Fibroblast of skin of left quadriceps (primary cell): Measurements from ENCODE around the gene PFAS.

Experiments used
- DNase-seq, 2 experiments: peaks; one replicate each; pipeline ENCODE4 v3.0.0-alpha.2; 2013; ENCODE audit warnings: low read depth in 2 of 2

Gene PFAS

DNA sequence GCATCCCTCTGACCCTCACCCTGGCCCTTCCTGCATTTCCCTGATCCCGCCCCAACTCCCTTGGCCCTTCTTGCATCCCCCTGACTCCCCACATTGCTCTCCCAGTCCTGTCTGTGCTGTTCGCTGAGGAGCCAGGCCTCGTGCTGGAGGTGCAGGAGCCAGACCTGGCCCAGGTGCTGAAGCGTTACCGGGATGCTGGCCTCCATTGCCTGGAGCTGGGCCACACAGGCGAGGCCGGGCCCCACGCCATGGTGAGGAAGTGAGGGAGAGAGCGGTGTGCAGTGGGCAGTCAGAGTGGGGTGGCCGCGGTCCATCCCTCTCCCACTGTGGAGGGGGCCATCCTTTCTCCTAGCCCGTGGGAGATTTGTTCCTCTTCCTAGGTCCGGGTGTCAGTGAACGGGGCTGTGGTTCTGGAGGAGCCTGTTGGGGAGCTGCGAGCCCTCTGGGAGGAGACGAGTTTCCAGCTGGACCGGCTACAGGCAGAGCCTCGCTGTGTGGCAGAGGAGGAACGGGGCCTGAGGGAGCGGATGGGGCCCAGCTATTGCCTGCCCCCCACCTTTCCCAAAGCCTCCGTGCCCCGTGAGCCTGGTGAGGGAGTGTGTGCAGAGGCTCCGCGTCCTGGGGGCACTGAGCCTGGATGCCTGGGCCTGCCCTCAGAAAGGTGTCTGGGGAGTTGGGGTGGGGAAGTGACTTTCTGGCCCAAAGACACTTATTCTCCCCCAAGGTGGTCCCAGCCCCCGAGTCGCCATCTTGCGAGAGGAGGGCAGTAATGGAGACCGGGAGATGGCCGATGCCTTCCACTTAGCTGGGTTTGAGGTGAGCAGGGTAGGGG is 17.8 kb downstream of the PFAS start:
- DNase-seq: no peak

DNA sequence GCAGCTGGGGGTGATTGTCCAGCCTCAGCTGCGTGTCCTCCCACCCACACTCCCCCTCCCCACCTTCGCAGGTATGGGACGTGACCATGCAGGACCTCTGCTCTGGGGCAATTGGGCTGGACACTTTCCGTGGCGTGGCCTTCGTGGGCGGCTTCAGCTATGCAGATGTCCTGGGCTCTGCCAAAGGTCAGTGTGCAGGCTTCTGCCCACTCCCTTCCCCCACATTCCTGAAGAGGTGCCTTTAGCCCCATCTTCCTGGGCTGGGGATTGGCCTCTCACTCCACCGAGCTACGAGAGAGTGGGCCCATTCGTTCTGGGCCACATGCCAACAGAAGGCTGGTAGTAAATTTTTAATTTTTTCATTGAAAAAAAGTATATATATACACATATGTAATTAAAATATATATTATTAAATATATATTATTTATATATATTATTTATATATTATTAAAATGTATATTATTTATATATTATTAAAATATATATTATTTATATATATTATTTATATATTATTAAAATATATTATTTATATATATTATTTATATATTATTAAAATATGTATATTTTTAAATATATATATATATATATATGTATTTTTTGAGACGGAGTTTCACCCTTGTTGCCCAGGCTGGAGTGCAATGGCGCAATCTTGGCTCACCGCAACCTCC is 18.5 kb downstream of the PFAS start:
- no peak for DNase-seq

DNA sequence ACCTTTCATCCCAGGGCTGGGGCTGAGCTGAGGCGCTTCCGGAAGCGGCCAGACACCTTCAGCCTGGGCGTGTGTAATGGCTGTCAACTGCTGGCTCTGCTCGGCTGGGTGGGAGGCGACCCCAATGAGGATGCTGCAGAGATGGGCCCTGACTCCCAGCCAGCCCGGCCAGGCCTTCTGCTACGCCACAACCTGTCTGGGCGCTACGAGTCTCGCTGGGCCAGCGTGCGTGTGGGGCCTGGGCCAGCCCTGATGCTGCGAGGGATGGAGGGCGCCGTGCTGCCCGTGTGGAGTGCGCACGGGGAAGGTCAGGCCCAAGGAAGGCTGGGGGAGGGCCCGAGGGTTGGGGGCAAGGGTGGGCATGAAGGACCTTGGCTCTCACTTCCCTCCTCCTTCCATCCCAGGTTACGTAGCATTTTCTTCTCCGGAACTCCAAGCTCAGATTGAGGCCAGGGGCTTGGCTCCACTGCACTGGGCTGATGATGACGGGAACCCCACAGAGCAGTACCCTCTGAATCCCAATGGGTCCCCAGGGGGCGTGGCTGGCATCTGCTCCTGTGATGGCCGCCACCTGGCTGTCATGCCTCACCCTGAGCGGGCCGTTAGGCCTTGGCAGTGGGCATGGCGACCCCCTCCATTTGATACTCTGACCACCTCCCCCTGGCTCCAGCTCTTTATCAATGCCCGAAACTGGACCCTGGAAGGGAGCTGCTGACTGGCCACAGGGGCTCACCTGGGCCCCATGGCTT is 19.6 kb downstream of the PFAS start:
- DNase-seq: no peak

DNA sequence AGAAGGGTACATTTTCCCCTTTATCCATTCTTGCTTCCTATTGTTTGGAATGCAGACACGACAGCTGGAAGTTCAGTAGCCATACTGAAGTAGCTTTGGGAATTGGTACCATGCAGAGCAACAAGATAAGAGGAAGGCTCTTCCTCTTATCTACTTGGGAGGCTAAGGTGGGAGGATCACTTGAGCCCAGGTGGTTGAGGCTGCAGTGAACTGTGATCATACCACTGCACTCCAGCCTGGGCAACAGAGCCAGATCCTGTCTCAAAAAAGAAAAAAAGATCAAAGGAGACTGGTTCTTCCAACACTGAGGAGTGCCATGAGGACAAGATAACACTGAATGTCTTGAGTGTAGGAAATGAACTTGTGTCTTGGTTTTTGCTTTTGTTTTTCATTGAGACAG is 23.3 kb downstream of the PFAS start:
- DNase-seq: no peak

DNA sequence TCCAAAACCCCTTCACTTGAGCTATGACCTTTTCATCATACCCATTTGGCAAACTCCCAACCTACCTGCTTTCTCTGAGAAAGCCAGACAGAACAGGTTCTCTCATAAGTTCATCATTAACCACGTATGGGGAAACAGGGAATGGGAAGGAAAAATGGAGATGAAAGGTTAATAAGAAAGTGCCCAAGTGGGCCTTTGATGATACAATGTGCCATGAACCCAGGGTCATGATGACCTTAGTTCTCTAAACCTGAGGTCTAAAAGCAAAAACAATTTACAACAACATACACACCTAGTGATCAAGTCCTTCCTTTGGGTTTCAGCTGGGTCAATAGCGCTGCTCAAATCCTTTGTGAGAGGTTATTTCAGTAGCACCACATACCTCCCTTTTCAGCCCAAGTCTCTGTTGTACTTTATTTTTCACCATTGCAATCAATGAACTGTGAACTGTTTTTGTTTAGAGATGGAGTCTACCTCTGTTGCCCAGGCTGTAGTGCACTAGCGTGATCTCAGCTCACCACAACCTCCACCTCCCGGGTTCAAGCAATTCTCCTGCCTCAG is 24.9 kb downstream of the PFAS start:
- no peak for DNase-seq

DNA sequence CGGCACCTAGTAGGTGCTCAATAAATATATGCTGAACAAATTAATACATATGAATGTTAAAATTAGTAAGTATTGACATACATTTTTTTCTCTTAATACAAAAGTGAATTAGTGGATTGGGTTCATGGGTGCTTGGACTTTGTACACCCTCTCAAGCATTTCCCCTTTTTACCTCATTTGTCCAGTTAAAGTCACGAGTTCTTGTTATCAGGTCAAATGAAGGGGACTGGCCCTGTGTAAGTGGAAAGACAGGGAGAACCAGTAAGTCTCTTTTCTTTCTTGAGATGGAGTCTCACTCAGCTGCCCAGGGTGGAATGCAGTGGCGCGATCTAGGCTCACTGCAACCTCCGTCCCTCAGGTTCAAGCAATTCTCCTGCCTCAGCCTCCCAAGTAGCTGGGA is 25.7 kb downstream of the PFAS start:
- no peak for DNase-seq

DNA sequence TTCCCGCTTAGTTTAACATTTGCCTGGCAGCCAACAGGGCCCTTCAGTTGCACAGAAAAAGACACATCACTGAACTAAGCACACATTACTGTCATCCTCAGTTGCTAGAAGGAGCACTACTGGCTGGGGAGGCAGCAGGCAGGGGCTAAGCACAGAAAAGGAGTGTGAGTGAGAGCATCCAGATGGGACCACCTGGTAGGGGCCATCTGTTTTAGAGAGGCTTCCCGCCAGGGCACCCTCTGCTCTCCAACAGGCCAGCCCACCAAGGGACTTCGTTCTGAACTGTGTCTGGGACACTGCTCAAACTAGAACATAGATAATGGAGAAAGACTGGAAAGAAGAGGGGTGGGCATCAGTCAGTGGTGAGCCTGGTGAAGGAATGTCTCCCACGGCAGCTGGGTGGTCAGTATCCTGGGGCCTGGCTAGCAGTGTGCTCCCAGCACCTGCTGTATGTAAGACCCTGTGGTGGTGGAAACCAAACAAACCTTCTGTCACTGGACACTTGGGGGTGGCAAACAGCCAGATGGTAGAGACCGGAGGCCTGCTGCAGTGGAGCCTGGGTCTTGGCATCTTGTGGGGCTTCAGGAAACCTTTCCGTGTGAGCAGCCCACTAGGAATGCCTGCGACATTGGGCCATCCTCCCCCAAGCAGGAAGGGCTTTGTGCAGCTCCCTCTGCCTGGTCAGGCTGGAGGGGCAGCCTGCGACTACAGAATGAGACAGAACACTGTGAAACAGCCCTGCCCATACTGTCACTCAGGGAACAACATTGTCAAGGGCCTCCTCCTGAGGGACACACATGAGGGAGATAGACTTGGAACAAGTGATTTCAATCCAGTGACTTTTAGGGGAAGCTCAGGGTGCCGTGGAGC is 26.6 kb downstream of the PFAS start:
- no peak for DNase-seq

DNA sequence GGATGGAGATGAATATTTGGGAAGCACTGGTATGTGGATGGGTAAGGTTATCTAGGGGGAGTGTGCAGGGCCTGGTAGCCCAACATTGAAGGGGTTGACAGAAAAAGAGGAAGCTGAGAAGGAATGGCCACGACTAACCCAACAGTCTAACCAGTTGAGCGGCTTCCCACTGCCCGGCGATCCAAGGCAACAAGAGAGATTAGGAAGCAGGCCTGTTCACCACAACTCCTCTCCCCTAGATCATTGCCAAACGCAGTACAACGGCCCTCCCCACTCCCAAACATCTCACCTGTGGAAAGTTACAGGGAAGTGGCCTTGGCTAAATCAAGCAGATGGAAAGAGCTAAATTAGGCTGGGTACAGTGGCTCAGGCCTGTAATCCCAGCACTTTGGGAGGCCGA is 28.2 kb downstream of the PFAS start:
- no peak for DNase-seq

DNA sequence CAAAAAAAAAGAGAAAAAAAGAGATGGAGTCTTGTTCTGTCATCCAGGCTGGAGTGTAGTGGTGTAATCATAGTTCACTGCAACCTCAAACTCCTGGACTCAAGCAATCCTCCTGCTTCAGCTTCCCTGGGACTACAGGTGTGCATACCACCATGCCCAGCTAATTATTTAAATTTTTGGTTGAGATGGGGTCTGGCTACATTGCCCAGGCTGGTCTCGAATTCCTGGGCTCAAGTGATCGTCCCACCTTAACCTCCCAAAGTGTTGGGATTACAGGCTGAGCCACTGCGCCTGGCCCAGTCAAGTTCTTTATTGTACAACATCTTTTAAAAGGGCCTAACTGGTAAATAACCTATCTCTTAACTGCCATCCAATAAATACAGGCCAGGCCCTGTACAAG is 33.3 kb downstream of the PFAS start:
- DNase-seq: no peak

DNA sequence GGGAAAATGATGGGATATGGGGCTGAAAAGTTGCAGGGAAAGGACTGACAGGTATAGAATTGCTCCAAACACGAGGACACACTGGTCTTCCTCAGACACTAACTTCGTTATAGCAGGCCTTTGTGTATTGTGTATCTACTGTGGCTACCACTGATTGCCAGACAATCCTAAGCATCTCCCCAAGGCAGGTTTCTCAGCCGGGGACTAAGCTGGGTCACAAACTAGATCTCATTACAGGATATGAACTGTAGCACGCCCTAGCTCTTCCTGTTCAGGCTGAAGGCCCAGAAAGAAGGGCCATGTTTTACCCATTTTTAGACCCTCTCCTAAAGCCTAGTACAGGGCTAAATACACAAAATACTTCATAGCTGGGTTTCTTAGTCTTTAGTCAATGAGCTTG is 34.3 kb downstream of the PFAS start:
- DNase-seq: no peak

DNA sequence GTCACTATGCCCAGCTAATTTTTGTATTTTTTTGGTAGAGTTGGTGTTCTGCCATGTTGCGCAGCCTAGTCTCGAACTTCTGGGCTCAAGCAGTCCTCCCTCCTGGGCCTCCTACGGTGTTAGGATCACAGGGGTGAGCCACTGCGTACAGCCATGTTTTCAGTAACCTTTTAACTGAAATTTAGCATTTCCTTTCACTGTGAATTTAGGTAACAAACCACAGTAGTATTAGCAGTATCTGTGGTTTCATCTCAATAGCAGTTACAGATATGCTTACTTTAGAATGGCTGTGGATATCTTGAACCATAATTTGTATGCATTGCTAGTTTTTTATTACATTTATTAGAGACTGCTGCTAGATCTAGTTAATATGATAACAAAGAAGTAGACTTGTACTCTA is 35.0 kb downstream of the PFAS start:
- DNase-seq: no peak

DNA sequence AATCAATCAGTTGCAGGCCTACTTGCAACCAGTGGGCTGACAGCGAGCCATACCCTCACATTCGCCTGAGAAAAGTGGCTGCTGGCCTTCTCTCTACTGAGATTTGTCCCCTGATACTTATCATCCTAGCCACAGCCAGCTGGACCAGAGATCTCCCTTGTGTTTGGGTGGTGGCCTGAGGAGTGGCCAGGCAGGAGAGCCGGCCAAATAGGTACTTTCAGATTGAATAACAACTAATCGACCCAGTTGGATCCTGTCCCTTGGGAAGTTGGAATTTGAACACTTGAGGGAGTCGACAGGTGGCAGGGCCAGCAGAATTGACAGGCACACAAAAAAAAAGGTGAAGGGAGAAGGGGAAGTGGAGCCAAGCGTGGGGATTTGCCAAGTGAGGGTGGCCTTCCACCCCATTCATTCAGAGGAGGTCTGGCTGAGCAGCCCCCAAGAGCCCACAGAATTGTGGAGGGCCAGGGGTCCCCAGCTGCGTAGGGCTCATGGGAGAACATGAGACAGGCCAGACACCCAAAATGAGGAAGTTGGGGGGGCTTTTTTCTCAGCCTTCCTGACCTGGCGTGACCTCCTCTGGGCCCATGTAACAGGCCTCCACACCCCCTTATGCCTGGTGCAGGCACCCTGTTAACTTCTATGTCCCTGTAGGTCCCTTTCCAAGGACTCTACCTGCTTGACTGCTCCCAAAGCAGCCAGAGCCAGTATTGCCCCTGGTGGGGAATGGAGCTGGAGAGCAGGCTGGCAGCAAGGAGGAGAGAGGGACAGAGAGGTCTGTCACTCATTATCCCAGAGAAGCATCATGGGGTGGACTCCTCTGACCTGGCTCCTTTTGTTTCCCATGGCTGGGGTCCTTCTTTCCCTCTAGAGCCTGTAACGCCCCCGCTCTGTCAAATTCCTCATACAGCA is 36.4 kb downstream of the PFAS start:
- no peak for DNase-seq

DNA sequence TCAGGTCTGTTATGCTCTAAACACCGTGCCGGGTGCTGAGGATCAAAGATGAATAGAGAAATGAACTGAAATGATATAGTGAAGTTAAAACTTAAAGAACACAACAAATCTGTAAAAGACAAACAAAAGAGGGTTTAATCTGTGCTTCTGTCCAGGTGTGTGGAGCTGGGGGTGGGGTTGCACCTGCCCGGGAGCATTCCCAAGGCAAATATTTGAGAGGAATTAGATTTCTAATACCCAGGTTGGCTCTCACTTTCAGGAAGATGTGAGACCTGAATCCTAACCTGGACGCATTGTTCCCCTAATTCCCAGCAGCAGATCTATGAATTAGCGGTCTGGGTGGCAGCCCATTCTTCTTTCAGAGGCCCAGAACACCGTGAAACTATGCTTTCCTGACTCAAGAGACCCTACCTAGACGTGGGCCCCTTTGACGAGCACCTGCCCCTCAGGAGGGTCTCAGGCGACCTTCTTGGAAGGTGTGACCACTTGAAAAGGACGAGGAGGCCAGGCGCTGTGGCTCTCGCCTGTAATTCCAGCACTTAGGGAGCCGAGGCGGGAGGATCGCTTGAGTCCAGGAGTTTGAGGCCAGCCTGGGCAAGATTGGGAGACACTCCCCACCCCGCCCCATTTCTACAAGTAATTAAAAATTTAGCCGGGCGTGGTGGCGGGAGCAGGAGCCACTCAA is 38.7 kb downstream of the PFAS start:
- no peak for DNase-seq

DNA sequence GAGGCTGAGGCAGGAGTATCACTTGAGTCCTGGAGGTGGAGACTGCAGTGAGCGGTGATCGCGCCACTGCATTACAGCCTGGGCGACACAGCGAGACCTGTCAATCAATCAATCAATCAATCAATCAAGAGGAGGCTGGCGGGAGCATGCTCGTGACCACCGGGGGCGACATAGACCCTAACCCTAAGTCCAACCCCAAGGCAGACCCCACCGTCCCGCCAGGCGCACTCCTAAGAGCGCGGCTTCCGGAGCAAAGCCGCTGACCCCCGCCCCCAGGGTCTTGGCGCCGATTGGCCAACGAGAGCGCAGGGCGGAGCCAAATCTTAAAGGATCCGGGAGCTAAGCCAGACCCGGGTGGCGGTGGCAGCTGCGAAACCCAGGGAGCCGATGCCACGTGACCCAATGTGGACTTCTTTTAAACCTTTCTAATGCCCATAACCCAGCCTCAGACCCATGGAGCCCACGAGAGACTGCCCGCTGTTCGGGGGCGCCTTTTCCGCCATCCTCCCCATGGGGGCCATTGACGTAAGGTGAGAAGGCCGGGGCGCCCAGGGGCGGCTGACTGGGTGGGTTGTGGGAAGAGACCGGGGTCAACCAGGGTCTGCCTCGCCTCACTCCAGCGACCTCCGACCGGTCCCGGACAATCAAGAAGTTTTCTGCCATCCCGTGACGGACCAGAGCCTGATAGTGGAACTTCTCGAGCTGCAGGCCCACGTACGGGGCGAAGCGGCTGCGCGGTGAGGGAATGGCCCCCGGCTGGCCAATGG is 39.4 kb downstream of the PFAS start, which contains the start of gene RANGRF:
RANGRF (plus strand) TSS at position 335 of the 767 bp plus-strand sequence; CDS start at position 454, 119 bp downstream.
- DNase-seq: peak in 1 of 2 experiments; percentile 51

DNA sequence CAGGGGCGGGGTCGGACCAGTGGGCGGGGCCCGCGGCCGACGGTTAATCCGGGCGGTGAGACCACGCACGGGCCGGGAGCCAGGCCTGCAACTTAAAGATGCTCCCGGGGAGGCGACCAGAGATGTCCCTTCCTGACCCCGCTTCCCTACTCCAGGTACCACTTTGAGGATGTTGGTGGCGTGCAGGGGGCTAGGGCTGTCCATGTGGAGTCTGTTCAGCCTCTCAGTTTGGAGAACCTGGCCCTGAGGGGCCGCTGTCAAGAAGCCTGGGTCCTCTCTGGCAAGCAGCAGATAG is 40.0 kb downstream of the PFAS start:
- no peak for DNase-seq

DNA sequence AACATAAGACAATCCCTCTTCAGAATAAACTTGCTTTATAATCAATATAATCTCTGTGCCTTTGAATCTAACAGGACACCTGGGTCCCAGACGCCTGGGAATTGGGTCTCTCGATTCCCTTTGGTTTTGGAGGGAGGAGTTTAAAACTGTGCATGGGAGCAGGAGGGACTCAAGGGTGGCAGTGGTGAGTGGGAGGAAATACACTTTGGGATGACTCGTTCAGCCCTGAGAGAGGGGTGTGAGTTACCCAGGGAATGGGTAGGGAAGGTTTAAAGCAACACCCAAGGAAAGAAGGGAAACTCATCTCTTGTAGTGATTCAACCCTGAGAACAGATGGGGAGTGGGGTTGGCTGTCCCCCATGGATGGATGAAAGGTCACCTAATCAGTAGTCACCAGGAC is 41.0 kb downstream of the PFAS start:
- DNase-seq: no peak

DNA sequence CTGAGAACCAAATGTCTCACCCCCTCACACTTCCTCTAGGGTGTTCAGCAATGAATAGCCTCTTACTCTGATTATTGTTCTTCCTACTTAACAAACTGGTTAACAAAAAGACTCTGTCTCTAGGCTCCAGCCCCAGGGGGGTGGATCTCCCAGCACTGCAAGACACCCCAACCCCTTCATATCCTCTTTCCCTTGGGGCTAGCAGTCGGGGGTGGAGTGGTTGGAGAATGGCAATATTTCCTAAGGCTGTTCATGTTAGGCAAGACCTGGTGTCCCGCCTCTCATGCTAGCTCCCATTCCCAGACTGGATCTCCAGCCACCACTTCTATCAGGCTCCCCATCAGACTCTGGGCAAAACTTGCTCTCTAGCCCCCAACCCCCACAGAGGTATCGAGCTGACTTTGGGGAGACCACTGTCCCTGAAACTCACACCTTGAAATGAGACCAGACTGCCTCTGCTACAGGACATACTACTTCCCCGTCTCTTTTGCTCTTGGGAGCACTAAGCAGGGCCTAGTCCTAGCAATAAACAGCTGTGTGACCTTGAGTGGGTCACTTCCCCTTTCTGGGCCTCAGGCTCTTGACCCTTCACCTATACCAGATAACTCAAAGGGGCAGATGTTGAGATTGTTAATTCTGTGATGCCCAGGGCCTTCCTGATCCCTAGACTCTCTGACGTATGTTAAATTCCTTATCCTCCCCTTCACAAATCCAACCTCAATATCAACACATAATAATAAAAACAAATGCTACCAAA is 43.7 kb downstream of the PFAS start:
- no peak for DNase-seq

DNA sequence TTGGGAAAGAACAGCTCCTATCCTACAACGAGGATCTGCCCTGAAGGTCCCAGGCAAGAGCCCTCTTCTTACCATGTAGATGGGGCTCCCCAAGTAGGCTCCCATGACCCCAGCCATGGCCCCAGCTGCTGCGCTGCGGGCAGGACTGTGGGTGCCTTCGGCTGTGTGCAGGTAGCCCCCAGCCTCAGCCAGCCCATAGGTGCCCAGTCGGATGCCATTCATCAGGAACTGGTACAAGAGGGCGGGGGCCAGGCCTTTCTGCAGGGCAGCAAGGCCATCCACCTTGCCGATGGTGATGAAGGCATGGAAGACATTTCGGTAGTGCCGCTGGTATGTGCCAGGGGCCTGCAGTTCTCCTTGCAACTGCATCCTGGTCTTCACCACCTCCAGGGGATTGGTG is 45.3 kb downstream of the PFAS start:
- no peak for DNase-seq
